Measurements from ENCODE around the gene OSBPL10. TPM values are rescaled to one million over a fixed set of nuclear protein-coding genes. Genes with fewer than 3 reads are reported as not detected.

The OSBPL10 gene
- total RNA-seq, 1 donor from 2014 or later, result 18.8 TPM

DNA sequence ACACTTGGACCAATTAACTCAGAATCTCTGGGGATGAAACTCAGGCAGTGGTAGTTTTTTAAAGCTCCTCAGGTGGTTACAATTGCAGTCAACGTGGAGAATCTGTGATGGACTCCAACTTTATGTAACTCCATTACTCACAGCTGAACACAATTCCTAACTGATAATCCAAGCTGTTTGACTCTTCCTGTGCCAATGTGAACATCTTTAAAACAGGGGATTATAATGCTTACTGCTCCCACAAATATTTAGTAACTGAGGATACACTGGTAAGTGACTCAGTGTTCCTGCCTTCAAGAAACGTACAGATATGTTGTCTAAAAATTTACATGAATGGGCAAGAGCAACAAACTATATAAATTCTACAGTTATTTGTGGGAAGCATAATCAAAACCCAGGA lies 85.6 kb downstream of the OSBPL10 start:
- no peak overlapping the region for H3K4me3 ChIP-seq
- no peaks in the 10 kb centered on the region for H3K27me3 ChIP-seq (ENCODE audit: low read depth)
- TF ChIP-seq, protein P1, sequence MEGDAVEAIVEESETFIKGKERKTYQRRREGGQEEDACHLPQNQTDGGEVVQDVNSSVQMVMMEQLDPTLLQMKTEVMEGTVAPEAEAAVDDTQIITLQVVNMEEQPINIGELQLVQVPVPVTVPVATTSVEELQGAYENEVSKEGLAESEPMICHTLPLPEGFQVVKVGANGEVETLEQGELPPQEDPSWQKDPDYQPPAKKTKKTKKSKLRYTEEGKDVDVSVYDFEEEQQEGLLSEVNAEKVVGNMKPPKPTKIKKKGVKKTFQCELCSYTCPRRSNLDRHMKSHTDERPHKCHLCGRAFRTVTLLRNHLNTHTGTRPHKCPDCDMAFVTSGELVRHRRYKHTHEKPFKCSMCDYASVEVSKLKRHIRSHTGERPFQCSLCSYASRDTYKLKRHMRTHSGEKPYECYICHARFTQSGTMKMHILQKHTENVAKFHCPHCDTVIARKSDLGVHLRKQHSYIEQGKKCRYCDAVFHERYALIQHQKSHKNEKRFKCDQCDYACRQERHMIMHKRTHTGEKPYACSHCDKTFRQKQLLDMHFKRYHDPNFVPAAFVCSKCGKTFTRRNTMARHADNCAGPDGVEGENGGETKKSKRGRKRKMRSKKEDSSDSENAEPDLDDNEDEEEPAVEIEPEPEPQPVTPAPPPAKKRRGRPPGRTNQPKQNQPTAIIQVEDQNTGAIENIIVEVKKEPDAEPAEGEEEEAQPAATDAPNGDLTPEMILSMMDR (IDR thresholded peaks at IDR 0.05), result no peak
- H3K9me3 ChIP-seq, result no peaks in the 10 kb centered on the region
- DNase-seq (no peak), ATAC-seq (no peak)
- no peaks in the 10 kb centered on the region for H3K36me3 ChIP-seq
- intact Hi-C loops (cut with DNase I), result no loop called here
- peaks cover 11% of the 10 kb centered on the region for H3K4me1 ChIP-seq
- no peak overlapping the region for H3K27ac ChIP-seq

DNA sequence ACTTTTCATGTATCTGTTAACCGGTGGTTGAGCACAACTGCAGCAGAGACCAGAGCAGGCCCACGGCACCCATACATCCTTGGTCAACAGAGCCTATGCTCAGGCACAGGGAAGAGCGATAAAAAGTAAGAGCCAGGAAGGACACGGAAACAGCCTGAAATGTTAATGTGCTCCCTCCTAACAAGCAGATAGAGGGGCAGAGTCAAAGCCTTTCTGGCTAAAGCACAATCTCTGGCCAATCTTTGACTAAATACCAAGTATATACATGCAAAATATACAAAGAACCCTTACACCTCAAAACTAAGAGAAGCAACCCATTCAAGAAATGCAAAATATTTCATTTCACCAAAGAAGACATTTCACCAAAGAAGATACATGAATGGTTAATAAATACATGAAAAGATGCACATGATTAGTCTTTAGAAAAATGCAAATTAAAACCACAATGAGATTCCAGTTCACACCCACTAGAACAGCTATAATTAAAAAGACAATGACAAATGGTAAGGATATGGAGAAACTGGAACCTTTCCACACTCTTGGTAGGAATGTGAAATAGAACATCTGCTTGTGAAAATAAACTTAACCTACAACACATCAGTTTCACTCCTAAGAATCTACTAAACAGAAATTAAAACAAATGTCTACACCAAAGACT lies 88.0 kb downstream of the OSBPL10 start:
- H3K27me3 ChIP-seq (ENCODE audit: low read depth), result no peaks in the 10 kb centered on the region
- no peaks in the 10 kb centered on the region for H3K9me3 ChIP-seq
- H3K36me3 ChIP-seq, result no peaks in the 10 kb centered on the region
- DNase-seq (no peak), ATAC-seq (no peak)
- peaks cover 11% of the 10 kb centered on the region for H3K4me1 ChIP-seq
- no peak overlapping the region for H3K27ac ChIP-seq
- intact Hi-C loops (cut with DNase I), result no loop called here
- TF ChIP-seq, protein P1 (IDR thresholded peaks at IDR 0.05), result no peak
- H3K4me3 ChIP-seq, result no peak overlapping the region

GRCh38 chr3:31892500-31892899 lies 88.6 kb downstream of the OSBPL10 start:
- Histone ChIP-seq H3K4me3 (no peak overlapping the region), H3K36me3 (no peaks in the 10 kb centered on the region), H3K27me3 (ENCODE audit: low read depth) (no peaks in the 10 kb centered on the region), H3K4me1 (peaks cover 11% of the 10 kb centered on the region), H3K27ac (no peak overlapping the region), H3K9me3 (no peaks in the 10 kb centered on the region)
- TF ChIP-seq, protein P1 (IDR thresholded peaks at IDR 0.05), result no peak
- DNase-seq (no peak), ATAC-seq (no peak)
- intact Hi-C loops (cut with DNase I), result no loop called here

DNA sequence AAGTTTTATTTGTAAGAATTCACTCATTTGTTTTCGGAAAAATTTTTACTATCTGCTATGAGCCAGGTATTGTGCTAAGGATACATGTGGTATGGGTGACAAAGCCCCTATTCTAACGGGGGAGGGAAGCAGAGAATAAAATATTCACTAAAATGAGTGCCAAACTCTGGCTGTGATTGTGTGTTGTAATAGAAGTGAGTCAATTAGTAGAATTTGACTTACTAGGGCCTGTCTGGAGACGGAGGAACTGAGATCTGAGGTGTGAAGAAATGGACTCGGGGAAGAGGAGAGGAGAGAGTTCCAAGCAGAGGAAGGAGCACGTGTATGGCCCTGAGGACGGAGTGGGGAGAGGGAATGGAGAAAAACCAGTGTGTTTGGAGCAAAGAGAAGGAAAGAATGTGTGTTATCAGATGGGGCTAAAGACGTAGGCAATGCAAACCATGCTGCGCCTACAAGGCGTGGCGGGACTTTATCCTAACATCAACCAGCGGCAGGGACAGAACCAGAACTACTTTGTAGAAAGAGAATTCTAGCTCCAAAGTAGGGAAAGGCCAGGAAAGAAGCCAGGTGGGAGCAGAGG lies 89.1 kb downstream of the OSBPL10 start:
- intact Hi-C loops (cut with DNase I), result no loop called here
- no peak for ATAC-seq
- Histone ChIP-seq H3K36me3 (no peaks in the 10 kb centered on the region), H3K27me3 (ENCODE audit: low read depth) (no peaks in the 10 kb centered on the region), H3K4me1 (peaks cover 11% of the 10 kb centered on the region), H3K27ac (no peak overlapping the region), H3K4me3 (no peak overlapping the region), H3K9me3 (no peaks in the 10 kb centered on the region)
- no peak for DNase-seq
- TF ChIP-seq, protein P1 (IDR thresholded peaks at IDR 0.05), result no peak

GRCh38 chr3:31890742-31891469 lies 90.2 kb downstream of the OSBPL10 start:
- Histone ChIP-seq H3K36me3 (no peaks in the 10 kb centered on the region), H3K4me3 (no peak overlapping the region), H3K27ac (no peak overlapping the region), H3K27me3 (ENCODE audit: low read depth) (no peaks in the 10 kb centered on the region), H3K9me3 (no peaks in the 10 kb centered on the region), H3K4me1 (peaks cover 11% of the 10 kb centered on the region)
- TF ChIP-seq, protein P1 (IDR thresholded peaks at IDR 0.05), result no peak
- intact Hi-C loops (cut with DNase I), result no loop called here
- DNase-seq (no peak), ATAC-seq (no peak)

Measured in lower lobe of right lung (tissue), 2 donors.